Heart right ventricle (tissue), 16 donors: ENCODE measurements around the gene GNAT3. TPM values are rescaled to one million over a fixed set of nuclear protein-coding genes. Genes with fewer than 3 reads are reported as not detected.

Experiments
- ATAC-seq, 8 donors: fragments of 200-7000 bp; cut with Tn5 transposase; one replicate each; pipeline ENCODE4 v1.9.1; 2020; ENCODE audit warnings: mild to moderate bottlenecking in 8 of 8, moderate library complexity in 8 of 8, moderate number of reproducible peaks in 1 of 8
- DNase-seq, 2 donors: peaks; one replicate each; pipeline ENCODE4 v3.0.0-alpha.2; 2020
- H3K27ac ChIP-seq, 10 donors: fragments of 200-600 bp; sonication (generic) in 2 of 10; one replicate each; pipeline versions ENCODE4 v1.5.0 to v1.8.0; 2020 to 2022; ENCODE audit warnings: mild to moderate bottlenecking in 3 of 10
- H3K27me3 ChIP-seq, 7 donors: fragments of 200-600 bp; one replicate each; pipeline ENCODE4 v1.8.0; 2021 to 2022; ENCODE audit warnings: mild to moderate bottlenecking in 2 of 7
- H3K36me3 ChIP-seq, 9 donors: fragments of 200-600 bp; sonication (generic) in 1 of 9; one replicate each; pipeline versions ENCODE4 v1.5.0 to v1.8.0; 2020 to 2022; ENCODE audit warnings: mild to moderate bottlenecking in 2 of 9
- H3K4me1 ChIP-seq, 9 donors: fragments of 200-600 bp; sonication (generic) in 1 of 9; one replicate each; pipeline versions ENCODE4 v1.5.0 to v1.8.0; 2020 to 2022; ENCODE audit warnings: mild to moderate bottlenecking in 4 of 9
- H3K4me3 ChIP-seq, 10 donors: fragments of 200-600 bp; sonication (generic) in 2 of 10; one replicate each; pipeline versions ENCODE4 v1.5.0 to v1.8.0; 2020 to 2022; ENCODE audit warnings: mild to moderate bottlenecking in 7 of 10, moderate library complexity in 2 of 10
- H3K9me3 ChIP-seq, 11 donors: fragments of 200-600 bp in 10 of 11; sonication (generic) in 2 of 11; one replicate each; pipeline versions ENCODE4 v1.5.0 to v1.8.0; 2013 to 2022; ENCODE audit warnings: mild to moderate bottlenecking in 2 of 11, control low read depth in 1 of 11, moderate library complexity in 1 of 11
- CTCF ChIP-seq, 9 donors: fragments of 200-600 bp; sonication (generic) in 2 of 9; IDR thresholded peaks; one replicate each; pipeline versions ENCODE4 v1.5.0 to v1.8.0; 2021 to 2022; ENCODE audit warnings: antibody characterized with exemption in 9 of 9, mild to moderate bottlenecking in 5 of 9, moderate library complexity in 1 of 9
- WGBS, 2 donors: extraction: QIAGEN DNeasy Blood & Tissue Kit; methylation state at CpG; one replicate each; pipeline ENCODE4 v1.1.7; 2013; ENCODE audit warnings: inconsistent platforms in 1 of 2; 5-methylcytosine and 5-hydroxymethylcytosine counted together
- intact Hi-C, 10 donors: fragments of 100-400 bp; cut with DNase I; formaldehyde crosslinking; loops; one replicate each; pipeline versions ENCODE4 v1.11.1 to v1.14.2; 2022
- polyA plus RNA-seq, 2 donors: library from polyadenylated mRNA; stranded (reverse); fragments of 200-250 nt; gene quantifications; one replicate each; pipeline ENCODE4 v1.2.3, GENCODE V29; 2013
- total RNA-seq, 10 donors: library from RNA; stranded (reverse); fragmentation: NEBNext Ultra II Directional in 3 of 10; extraction: Animal tissue kit (Norgen Biotek cat#: 25700) in 3 of 10; gene quantifications; one replicate each; pipeline versions ENCODE4 v1.2.1 to v1.2.4, GENCODE V29; 2021 to 2023
- donor health status: Arrhythmogenic right ventricular cardiomyopathy.
- donor health status: ischemic (EF 13 %, LVEDD 7.1; RV severe dilation, severe dysfunction).
- donor health status: healthy with polysubstance abuse.
- donor health status: DM: no; HTN: yes; CAD: no.
- donor health status: DM: no; HTN: no; CAD: no.
- donor health status: ischemic (EF 25% LVEDD 6.9; RV normal size, moderate dysfunction).
- donor health status: ischemic (EF 25% LVEDD 5.7; RV mildly dilated, moderate dysfunction).
- donor health status: healthy.
- donor health status: DM: yes; HTN: yes; CAD: no.
- donor health status: Ischemic cardiomyopathy.
- donor health status: ischemic (EF 35%, LVEDD 5.7; RV mildly dilated, moderate dysfunction).
- donor health status: nonischemic (EF 11% LVEDD 7.7; RV severe dilation, severe dysfunction).
- donor health status: DM: yes; HTN: yes; CAD: no.
- donor health status: PGD.
- donor health status: ischemic (EF 29% LVEDD 5.4; RV normal size, mild dysfunction).
- donor health status: nonischemic (EF 23%, LVEDD 6.1; RV moderate dilation, normal function).

Gene GNAT3
- total and polyA plus RNA-seq, 12 donors = not detected

DNA sequence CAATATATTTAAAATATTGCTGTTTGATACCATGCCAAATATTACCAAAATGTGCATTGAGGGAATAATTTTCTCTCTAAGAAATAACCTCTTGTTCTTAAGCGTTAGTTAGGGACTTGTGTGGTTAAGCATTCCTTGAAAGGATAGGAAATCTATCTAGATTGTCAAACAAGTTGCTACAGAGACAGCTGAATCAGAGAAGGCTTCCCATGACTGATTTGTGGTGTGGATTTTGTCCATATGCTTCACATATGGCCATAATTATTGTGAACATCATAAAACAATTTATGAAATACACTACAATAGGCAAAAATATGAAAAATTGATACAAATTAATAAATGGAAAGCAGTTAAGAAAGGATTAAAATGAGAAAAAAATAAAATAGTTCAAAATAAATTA lies 96.3 kb downstream of the GNAT3 start:
- H3K4me3 ChIP-seq = no peak overlapping the region

GRCh38 chr7:80415114-80415513 lies 96.8 kb downstream of the GNAT3 start:
- Histone ChIP-seq H3K4me3 (no peak overlapping the region), H3K4me1 (no peaks in the 10 kb centered on the region), H3K9me3 (no peaks in the 10 kb centered on the region), H3K36me3 (no peaks in the 10 kb centered on the region), H3K27me3 (no peaks in the 10 kb centered on the region), H3K27ac (no peak overlapping the region)
- no peak for DNase-seq
- WGBS, 2 donors = 73 to 79% methylated on average over 3 of the region's 3 CpGs
- intact Hi-C loops = no loop called here
- TF ChIP-seq CTCF (IDR thresholded peaks at IDR 0.05) = no peak
- no peak for ATAC-seq

More for the DNA sequence above, 96.3 kb downstream of the GNAT3 start:
- intact Hi-C loops = no loop called here
- Histone ChIP-seq H3K9me3 (no peaks in the 10 kb centered on the region), H3K4me1 (no peaks in the 10 kb centered on the region), H3K27ac (no peak overlapping the region), H3K27me3 (no peaks in the 10 kb centered on the region), H3K36me3 (no peaks in the 10 kb centered on the region)
- whole genome bisulfite sequencing, 2 donors = 80 to 85% methylated on average over 1 of the region's 1 CpG
- no peak for TF ChIP-seq CTCF (IDR thresholded peaks at IDR 0.05)
- DNase-seq (no peak), ATAC-seq (no peak)

DNA sequence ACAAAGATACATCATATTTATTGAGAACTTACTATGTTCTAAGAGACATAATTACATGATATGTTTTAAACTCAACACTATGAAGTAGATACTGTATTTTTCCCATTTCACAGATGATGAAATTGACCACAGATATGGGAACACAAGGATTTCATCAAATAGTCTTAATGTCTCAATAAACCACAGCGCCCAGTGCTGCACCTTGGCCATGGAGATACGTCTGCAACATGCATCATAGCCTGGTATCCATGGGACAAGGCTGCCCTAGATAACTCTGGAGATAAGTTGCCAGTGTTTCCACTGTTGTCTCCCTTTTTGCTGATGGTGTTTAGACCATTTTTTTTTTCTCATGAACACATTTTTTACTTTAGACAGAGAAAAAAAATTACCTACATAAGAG lies 97.5 kb downstream of the GNAT3 start:
- Histone ChIP-seq H3K9me3 (no peaks in the 10 kb centered on the region), H3K4me3 (no peak overlapping the region), H3K27ac (no peak overlapping the region), H3K27me3 (no peaks in the 10 kb centered on the region), H3K36me3 (no peaks in the 10 kb centered on the region), H3K4me1 (no peaks in the 10 kb centered on the region)
- TF ChIP-seq CTCF (IDR thresholded peaks at IDR 0.05) = no peak
- DNase-seq (no peak), ATAC-seq (no peak)
- intact Hi-C loops = no loop called here
- WGBS, 2 donors = 96 to 98% methylated on average over 2 of the region's 2 CpGs

DNA sequence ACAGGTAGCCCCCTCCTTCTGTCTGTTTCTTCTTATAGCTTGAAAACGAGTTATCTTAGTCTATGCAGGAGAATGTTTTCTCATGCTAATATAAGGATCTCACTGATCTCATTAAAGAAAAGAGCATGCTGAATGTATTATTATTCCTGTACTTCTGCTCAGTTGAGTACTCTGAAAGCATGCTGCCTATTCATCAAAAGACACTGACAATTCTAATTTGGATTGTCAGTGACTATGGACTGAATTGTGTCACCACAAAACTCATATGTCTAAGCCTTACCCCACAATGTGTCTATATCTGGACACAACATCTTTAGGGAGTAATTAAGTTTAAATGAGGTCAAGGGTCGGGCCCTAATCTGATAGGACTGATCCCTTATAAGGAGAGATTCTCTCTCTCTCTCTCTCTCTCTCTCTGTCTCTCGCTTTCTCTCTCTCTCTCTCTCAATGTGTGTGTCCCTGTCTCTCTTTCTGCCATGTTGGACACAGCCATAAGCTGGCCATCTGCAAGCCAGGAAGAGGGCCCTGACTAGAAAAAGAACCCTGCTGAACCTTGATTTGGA lies 98.4 kb downstream of the GNAT3 start:
- TF ChIP-seq CTCF (IDR thresholded peaks at IDR 0.05) = no peak
- 82 to 83% methylated on average over 3 of the region's 3 CpGs for WGBS, 2 donors
- Histone ChIP-seq H3K36me3 (no peaks in the 10 kb centered on the region), H3K4me1 (no peaks in the 10 kb centered on the region), H3K27ac (no peak overlapping the region), H3K9me3 (no peaks in the 10 kb centered on the region), H3K4me3 (no peak overlapping the region), H3K27me3 (no peaks in the 10 kb centered on the region)
- intact Hi-C loops = no loop called here
- no peak for DNase-seq
- no peak for ATAC-seq
